Lung (tissue), 12 donors: Measurements from ENCODE around the gene MADD. TPM values are rescaled to one million over a fixed set of nuclear protein-coding genes. Genes with fewer than 3 reads are reported as not detected.

ENCODE experiments used
- ATAC-seq: fragments of 200-7000 bp; cut with Tn5 transposase; one replicate; pipeline ENCODE4 v1.9.1; 2020; ENCODE audit warnings: moderate number of reproducible peaks; ENCODE audit not compliant: insufficient read depth, low FRiP score
- DNase-seq, 3 donors: peaks; one replicate each; pipeline ENCODE4 v3.0.0-alpha.2; 2013 to 2017
- H3K27ac ChIP-seq, 2 donors: one replicate each; pipeline ENCODE4 v1.5.1; 2013; ENCODE audit warnings: mild to moderate bottlenecking in 2 of 2, moderate library complexity in 2 of 2, control low read depth in 1 of 2, inconsistent platforms in 1 of 2, low read depth in 1 of 2, low read length in 1 of 2
- H3K27me3 ChIP-seq, 3 donors: one replicate each; pipeline ENCODE4 v1.5.1; 2013; ENCODE audit warnings: low read length in 2 of 3; ENCODE audit not compliant: control insufficient read depth in 3 of 3, insufficient read depth in 3 of 3
- H3K36me3 ChIP-seq, 4 donors: one replicate each; pipeline ENCODE4 v1.5.1; 2013; ENCODE audit warnings: low read length in 4 of 4, mild to moderate bottlenecking in 1 of 4, moderate library complexity in 1 of 4; ENCODE audit not compliant: control insufficient read depth in 4 of 4, insufficient read depth in 4 of 4
- H3K4me1 ChIP-seq, 5 donors: one replicate each; pipeline ENCODE4 v1.5.1; 2013; ENCODE audit warnings: low read length in 5 of 5, mild to moderate bottlenecking in 2 of 5, moderate library complexity in 1 of 5; ENCODE audit not compliant: control insufficient read depth in 5 of 5, insufficient read depth in 5 of 5
- H3K4me3 ChIP-seq: one replicate; pipeline ENCODE4 v1.5.1; 2013; ENCODE audit warnings: mild to moderate bottlenecking, control low read depth, moderate library complexity
- H3K9ac ChIP-seq, 2 donors: one replicate each; pipeline ENCODE4 v1.5.1; 2013; ENCODE audit warnings: low read length in 2 of 2, control low read depth in 1 of 2; ENCODE audit not compliant: insufficient read depth in 1 of 2
- H3K9me3 ChIP-seq, 4 donors: one replicate each; pipeline ENCODE4 v1.5.1; 2013; ENCODE audit warnings: low read length in 3 of 4, mild to moderate bottlenecking in 1 of 4, moderate library complexity in 1 of 4; ENCODE audit not compliant: control insufficient read depth in 4 of 4, insufficient read depth in 3 of 4
- WGBS, 2 donors: extraction: QIAGEN DNeasy Blood & Tissue Kit; methylation state at CpG; one replicate each; pipeline ENCODE4 v1.1.7; 2013; 5-methylcytosine and 5-hydroxymethylcytosine counted together
- polyA plus RNA-seq, 2 donors: library from polyadenylated mRNA; stranded (reverse); fragments of 200-250 nt; gene quantifications; one replicate each; pipeline ENCODE4 v1.2.1, GENCODE V29; 2013
- total RNA-seq, 2 donors: library from RNA; depleted of rRNA in 1 of 2; stranded (reverse); fragments of >200 nt in 1 of 2; gene quantifications; one replicate each; pipeline ENCODE4 v1.2.1, GENCODE V29; 2014 to 2021
- TF ChIP-seq, protein P1 (sequence below): IDR thresholded peaks from 2 replicates; pipeline ENCODE4 v1.5.1; 2012; ENCODE audit warnings: mild to moderate bottlenecking; ENCODE audit errors: control extremely low read depth, extremely low read depth
- donor health status: control.
- donor health status: control.
- donor health status: Bipolar disorder and iron deficiency.
- donor health status: healthy.
- donor health status: DM: yes; HTN: yes; CAD: no.

Gene MADD
- total and polyA plus RNA-seq, 4 donors: 15.9 to 56.8 (median 37.1) TPM

DNA sequence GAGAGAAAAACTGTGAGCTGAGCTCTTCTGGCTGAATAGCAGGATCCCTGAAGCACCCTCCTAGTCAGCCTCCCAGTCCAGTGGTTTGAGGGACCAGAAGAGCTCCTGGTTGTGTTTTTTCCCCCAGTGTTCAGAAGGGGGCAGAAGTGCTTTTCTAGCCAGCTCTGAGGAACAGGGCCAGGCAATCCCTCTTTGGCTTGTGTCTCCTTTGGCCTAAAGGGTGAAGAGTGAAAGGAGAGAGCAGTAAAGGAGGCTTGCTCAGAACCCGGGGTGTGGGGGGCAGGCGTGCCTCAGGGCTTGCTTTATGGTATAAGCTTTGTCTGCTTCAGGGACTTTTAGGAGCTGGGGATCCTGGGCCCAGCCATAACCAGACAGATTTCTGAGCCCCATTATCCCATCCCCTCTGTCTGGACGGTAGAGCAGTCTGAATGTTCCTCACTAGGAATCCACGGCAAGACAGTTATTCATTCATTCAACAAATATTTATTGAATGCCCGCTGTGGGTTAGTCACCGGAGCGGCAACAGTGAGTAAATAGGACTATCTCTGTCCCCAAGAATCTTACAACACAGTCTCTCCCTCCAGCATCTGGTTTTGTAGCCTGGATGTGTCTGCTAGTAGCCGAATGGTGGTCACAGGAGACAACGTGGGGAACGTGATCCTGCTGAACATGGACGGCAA is 35.8 kb upstream of the MADD start:
- H3K4me3 ChIP-seq: no peak overlapping the region
- H3K9me3 ChIP-seq: no peaks in the 10 kb centered on the region
- TF ChIP-seq, protein P1, sequence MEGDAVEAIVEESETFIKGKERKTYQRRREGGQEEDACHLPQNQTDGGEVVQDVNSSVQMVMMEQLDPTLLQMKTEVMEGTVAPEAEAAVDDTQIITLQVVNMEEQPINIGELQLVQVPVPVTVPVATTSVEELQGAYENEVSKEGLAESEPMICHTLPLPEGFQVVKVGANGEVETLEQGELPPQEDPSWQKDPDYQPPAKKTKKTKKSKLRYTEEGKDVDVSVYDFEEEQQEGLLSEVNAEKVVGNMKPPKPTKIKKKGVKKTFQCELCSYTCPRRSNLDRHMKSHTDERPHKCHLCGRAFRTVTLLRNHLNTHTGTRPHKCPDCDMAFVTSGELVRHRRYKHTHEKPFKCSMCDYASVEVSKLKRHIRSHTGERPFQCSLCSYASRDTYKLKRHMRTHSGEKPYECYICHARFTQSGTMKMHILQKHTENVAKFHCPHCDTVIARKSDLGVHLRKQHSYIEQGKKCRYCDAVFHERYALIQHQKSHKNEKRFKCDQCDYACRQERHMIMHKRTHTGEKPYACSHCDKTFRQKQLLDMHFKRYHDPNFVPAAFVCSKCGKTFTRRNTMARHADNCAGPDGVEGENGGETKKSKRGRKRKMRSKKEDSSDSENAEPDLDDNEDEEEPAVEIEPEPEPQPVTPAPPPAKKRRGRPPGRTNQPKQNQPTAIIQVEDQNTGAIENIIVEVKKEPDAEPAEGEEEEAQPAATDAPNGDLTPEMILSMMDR: peak; percentile 14
- DNase-seq: peak in 2 of 3 donors; percentile 50 to 62
- ATAC-seq: no peak
- peak overlapping the region in 1 of 2 donors; percentile 63 for H3K27ac ChIP-seq
- H3K4me1 ChIP-seq: peaks cover 0 to 3% (median 0%) of the 10 kb centered on the region in 5 donors
- H3K36me3 ChIP-seq: peaks cover 0 to 15% (median 10%) of the 10 kb centered on the region in 4 donors
- H3K27me3 ChIP-seq: no peaks in the 10 kb centered on the region
- H3K9ac ChIP-seq: no peak overlapping the region
- WGBS, 2 donors: 52 to 76% methylated on average over 11 of the region's 11 CpGs

DNA sequence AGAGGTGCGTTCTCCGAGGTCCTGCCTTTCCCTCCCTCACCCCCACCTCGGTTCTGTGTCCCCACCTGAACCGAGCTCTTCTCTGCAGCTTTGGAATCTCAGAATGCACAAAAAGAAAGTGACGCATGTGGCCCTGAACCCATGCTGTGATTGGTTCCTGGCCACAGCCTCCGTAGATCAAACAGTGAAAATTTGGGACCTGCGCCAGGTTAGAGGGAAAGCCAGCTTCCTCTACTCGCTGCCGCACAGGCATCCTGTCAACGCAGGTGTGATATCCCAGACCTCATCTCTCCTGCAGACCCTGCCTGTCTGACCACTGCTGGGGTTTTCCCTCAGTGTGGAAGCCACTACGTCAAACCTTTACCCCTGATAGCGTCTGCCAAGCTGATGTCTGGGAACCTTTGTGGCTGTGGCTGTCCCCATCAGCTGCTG is 35.2 kb upstream of the MADD start:
- peak; percentile 48 to 58 (median 49) for DNase-seq
- H3K4me3 ChIP-seq: no peak overlapping the region
- H3K9me3 ChIP-seq: no peaks in the 10 kb centered on the region
- WGBS, 2 donors: 44 to 50% methylated on average over 12 of the region's 12 CpGs
- no peaks in the 10 kb centered on the region for H3K27me3 ChIP-seq
- H3K27ac ChIP-seq: peak overlapping the region in 1 of 2 donors; percentile 63
- peaks cover 0 to 3% (median 0%) of the 10 kb centered on the region in 5 donors for H3K4me1 ChIP-seq
- no peak for ATAC-seq
- peaks cover 0 to 17% (median 12%) of the 10 kb centered on the region in 4 donors for H3K36me3 ChIP-seq
- no peak overlapping the region for H3K9ac ChIP-seq
- TF ChIP-seq, protein P1: no peak

DNA sequence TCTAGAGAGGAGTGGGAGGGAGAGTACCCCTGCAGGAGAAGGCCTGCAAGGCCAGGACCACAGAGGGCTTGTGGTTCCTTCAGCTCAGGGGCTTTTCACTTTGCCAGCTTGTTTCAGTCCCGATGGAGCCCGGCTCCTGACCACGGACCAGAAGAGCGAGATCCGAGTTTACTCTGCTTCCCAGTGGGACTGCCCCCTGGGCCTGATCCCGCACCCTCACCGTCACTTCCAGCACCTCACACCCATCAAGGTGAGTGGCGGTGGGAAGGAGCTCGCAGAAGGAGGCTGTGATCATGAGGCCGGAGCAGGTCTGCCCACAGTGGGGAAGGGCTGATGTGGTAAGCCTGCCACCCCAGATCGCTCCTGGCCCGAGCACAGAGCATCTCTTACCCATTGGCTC is 34.8 kb upstream of the MADD start:
- WGBS, 2 donors: 87 to 93% methylated on average over 12 of the region's 12 CpGs
- Histone ChIP-seq H3K27me3 (no peaks in the 10 kb centered on the region), H3K4me1 (peaks cover 0 to 3% (median 0%) of the 10 kb centered on the region in 5 donors), H3K4me3 (no peak overlapping the region), H3K9ac (no peak overlapping the region), H3K9me3 (no peaks in the 10 kb centered on the region), H3K27ac (no peak overlapping the region), H3K36me3 (peaks cover 3 to 22% (median 14%) of the 10 kb centered on the region in 4 donors)
- TF ChIP-seq, protein P1: no peak
- DNase-seq (no peak), ATAC-seq (no peak)
